SK-N-SH (cell line): Measurements from ENCODE around the gene NODAL. TPM values are rescaled to one million over a fixed set of nuclear protein-coding genes. Genes with fewer than 3 reads are reported as not detected.
A peak's percentile ranks its signal among the peaks of the same experiment; 100 is the strongest.

Source experiments
- CTCF ChIA-PET: fragments of 300-600, 350-600 bp; formaldehyde crosslinking; extraction: SDS; loops from one replicate; lab custom pipeline; 2021; lab: Yijun Ruan, JAX
- POLR2A ChIA-PET: fragments of 350-600 bp; sonication (Branson Sonifier 250); formaldehyde crosslinking; extraction: SDS; loops from one replicate; lab custom pipeline; 2020; ENCODE audit warnings: antibody characterized with exemption, inconsistent platforms; lab: Yijun Ruan, JAX
- DNase-seq: peaks from one replicate; pipeline ENCODE4 v3.0.0; 2012
- H2AFZ ChIP-seq: fragments of 200-600 bp; sonication (generic); 2 replicates; pipeline ENCODE4 v1.8.1; 2016; ENCODE audit warnings: antibody characterized with exemption, mild to moderate bottlenecking, low read depth
- H3F3A ChIP-seq: fragments of 200-600 bp; sonication (generic); replicated peaks from 2 replicates; pipeline ENCODE3; 2016; ENCODE audit warnings: antibody characterized with exemption, mild to moderate bottlenecking; ENCODE audit not compliant: insufficient read depth
- H3K27ac ChIP-seq, 2 experiments: fragments of 200-500 bp in 1 of 2; fragments of 200-600 bp in 1 of 2; sonication (Bioruptor generic) in 1 of 2; sonication (generic), shearing (Covaris generic) in 1 of 2; 2 replicates each; pipeline versions ENCODE4 v1.5.1 to v1.6.1; 2014 to 2016; ENCODE audit warnings: low read depth in 2 of 2, inconsistent platforms in 1 of 2, low read length in 1 of 2, mild to moderate bottlenecking in 1 of 2, mixed read lengths in 1 of 2
- H3K27me3 ChIP-seq: fragments of 200-600 bp; sonication (generic), shearing (Covaris generic); 2 replicates; pipeline ENCODE4 v1.6.1; 2016; ENCODE audit warnings: mixed run types; ENCODE audit not compliant: insufficient read depth
- H3K36me3 ChIP-seq, 2 experiments: fragments of 200-500 bp in 1 of 2; fragments of 200-600 bp in 1 of 2; sonication (Bioruptor generic) in 1 of 2; sonication (generic) in 1 of 2; replicated peaks in 1 of 2; 2 replicates each; pipeline versions ENCODE3 to v1.5.1; 2014 to 2016; ENCODE audit warnings: low read length in 1 of 2, mild to moderate bottlenecking in 1 of 2; ENCODE audit not compliant: insufficient read depth in 2 of 2, control insufficient read depth in 1 of 2
- H3K4me1 ChIP-seq, 2 experiments: fragments of 200-500 bp in 1 of 2; fragments of 200-600 bp in 1 of 2; sonication (Bioruptor generic) in 1 of 2; sonication (generic), shearing (Covaris generic) in 1 of 2; 2 replicates each; pipeline versions ENCODE4 v1.5.1 to v1.6.1; 2014 to 2016; ENCODE audit warnings: low read depth in 1 of 2, low read length in 1 of 2, mixed run types in 1 of 2; ENCODE audit not compliant: insufficient read depth in 2 of 2, control insufficient read depth in 1 of 2
- H3K4me2 ChIP-seq: fragments of 200-600 bp; sonication (generic), shearing (Covaris generic); 2 replicates; pipeline ENCODE4 v1.6.1; 2017; ENCODE audit warnings: mixed run types
- H3K4me3 ChIP-seq, 2 experiments: fragments of 200-500 bp in 1 of 2; fragments of 200-600 bp in 1 of 2; sonication (Bioruptor generic) in 1 of 2; sonication (generic), shearing (Covaris generic) in 1 of 2; 2 replicates each; pipeline versions ENCODE4 v1.5.1 to v1.8.1; 2014 to 2016; ENCODE audit warnings: low read depth in 2 of 2, inconsistent platforms in 1 of 2, low read length in 1 of 2, mild to moderate bottlenecking in 1 of 2, mixed read lengths in 1 of 2, moderate library complexity in 1 of 2
- H3K79me2 ChIP-seq: fragments of 200-600 bp; sonication (generic); 2 replicates; pipeline ENCODE4 v1.8.1; 2017; ENCODE audit warnings: mild to moderate bottlenecking; ENCODE audit not compliant: insufficient read depth
- H3K9ac ChIP-seq: fragments of 200-600 bp; sonication (generic); 2 replicates; pipeline ENCODE4 v1.6.1; 2017; ENCODE audit warnings: mixed run types
- H3K9me2 ChIP-seq: fragments of 200-600 bp; sonication (generic); 2 replicates; pipeline ENCODE4 v1.6.1; 2017; ENCODE audit warnings: mixed run types
- H3K9me3 ChIP-seq: fragments of 200-600 bp; sonication (generic); 2 replicates; pipeline ENCODE4 v1.6.1; 2017; ENCODE audit warnings: mixed run types, mild to moderate bottlenecking, moderate library complexity
- H4K20me1 ChIP-seq: fragments of 200-600 bp; sonication (generic); 2 replicates; pipeline ENCODE4 v1.6.1; 2017; ENCODE audit warnings: mild to moderate bottlenecking, mixed run types; ENCODE audit not compliant: insufficient read depth
- FOSL2 ChIP-seq: IDR thresholded peaks from 2 replicates; pipeline ENCODE4 v1.4.0; 2012; ENCODE audit warnings: low read depth, mild to moderate bottlenecking, moderate library complexity, borderline replicate concordance
- GATA2 ChIP-seq: sonication (generic); formaldehyde crosslinking; IDR thresholded peaks from 2 replicates; pipeline ENCODE4 v1.5.0; 2020; ENCODE audit warnings: mild to moderate bottlenecking, missing genetic modification reagents
- MEF2A ChIP-seq: IDR thresholded peaks from 2 replicates; pipeline ENCODE4 v1.4.0; 2012; ENCODE audit warnings: low read depth, borderline replicate concordance
- NRF1 ChIP-seq: IDR thresholded peaks from 2 replicates; pipeline ENCODE4 v1.6.1; 2012; ENCODE audit warnings: low read depth, mild to moderate bottlenecking, low read length
- RAD21 ChIP-seq: IDR thresholded peaks from 2 replicates; pipeline ENCODE4 v1.6.1; 2012; ENCODE audit warnings: mild to moderate bottlenecking, low read length
- REST ChIP-seq: IDR thresholded peaks from 2 replicates; pipeline ENCODE4 v1.6.1; 2012; ENCODE audit warnings: mild to moderate bottlenecking, low read depth, low read length, moderate library complexity
- RFX5 ChIP-seq: IDR thresholded peaks from 2 replicates; pipeline ENCODE4 v1.6.1; 2012; ENCODE audit warnings: mild to moderate bottlenecking, improper control_type of control experiment, low read length
- RXRA ChIP-seq: IDR thresholded peaks from 2 replicates; pipeline ENCODE4 v1.4.0; 2012; ENCODE audit warnings: low read depth, mild to moderate bottlenecking, borderline replicate concordance
- SMC3 ChIP-seq: IDR thresholded peaks from 2 replicates; pipeline ENCODE4 v1.6.1; 2012; ENCODE audit warnings: low read depth, low read length, improper control_type of control experiment
- TAF1 ChIP-seq: IDR thresholded peaks from 2 replicates; pipeline ENCODE4 v1.6.1; 2012; ENCODE audit warnings: low read depth, mild to moderate bottlenecking, low read length, moderate library complexity, borderline replicate concordance
- TCF12 ChIP-seq: IDR thresholded peaks from 2 replicates; pipeline ENCODE4 v1.4.0; 2012
- USF2 ChIP-seq: fragments of 150-350 bp; IDR thresholded peaks from 2 replicates; pipeline ENCODE4 v1.6.1; 2017; ENCODE audit warnings: antibody characterized with exemption, low read length, low read depth, borderline replicate concordance
- WGBS: methylation state at CpG from one replicate; pipeline ENCODE4 v1.1.6; 2017; ENCODE audit warnings: low lambda C conversion rate; 5-methylcytosine and 5-hydroxymethylcytosine counted together
- polyA plus RNA-seq, 3 experiments: library from polyadenylated mRNA; depleted of rRNA; stranded (reverse); fragments of >200 nt; gene quantifications; 2 replicates each; pipeline ENCODE4 v1.2.3, GENCODE V29; 2012

The NODAL gene
- polyA plus RNA-seq, 1 of the 3 experiments (the other 2 are of a cell fraction), result not detected

- TF ChIP-seq REST (peak; percentile 53; the same call in 1 of the 2 replicates), RAD21 (no peak), RXRA (no peak), USF2 (no peak), MEF2A (no peak), NRF1 (no peak), TCF12 (no peak), TAF1 (peak; percentile 97), RFX5 (no peak), FOSL2 (no peak), SMC3 (no peak)
Measured at GRCh38 chr10:70404036-70404786, 37.3 kb downstream of the NODAL start, which contains the start of gene EIF4EBP2 (continued).

GRCh38 chr10:70403483-70404035 is 37.9 kb downstream of the NODAL start:
- Histone ChIP-seq H3K4me1 (peaks cover 10 to 18% of the 10 kb centered on the region in 2 experiments), H3K4me3 (peak overlapping the region; percentile 91 to 93), H3K27ac (peak overlapping the region; percentile 35 to 74; a peak in 3 of 4 replicates), H3K4me2 (peak overlapping the region; percentile 98), H3F3A (no peaks in the 10 kb centered on the region), H3K9me3 (no peaks in the 10 kb centered on the region), H3K27me3 (no peaks in the 10 kb centered on the region), H3K36me3 (no peaks in the 10 kb centered on the region), H3K9ac (peak overlapping the region; percentile 93; the same call in 1 of the 2 replicates), H4K20me1 (peaks cover 33% of the 10 kb centered on the region), H3K79me2 (peaks cover 39% of the 10 kb centered on the region), H2AFZ (peak overlapping the region; percentile 100), H3K9me2 (no peaks in the 10 kb centered on the region)
- no peak for DNase-seq
- TF ChIP-seq RFX5, result no peak
- no peak for TF ChIP-seq TAF1
- no peak for TF ChIP-seq GATA2 (CRISPR knock-in tag)
- TF ChIP-seq RXRA, result no peak
- WGBS, result 4% methylated on average over 12 of the region's 12 CpGs
- POLR2A ChIA-PET, result interaction anchor here (0.7 to 1.8 kb wide), 3 partner anchors 22 to 257 kb away, joined by 4 to 6 read pairs (median 5); partner anchors contain the start of genes LRRC20 and TYSND1
- CTCF ChIA-PET, result interaction anchor here (0.6 to 3.7 kb wide), 5 partner anchors 14 to 992 kb away, joined by 3 to 21 read pairs (median 6); no protein-coding TSS in a partner anchor
